C1 segment of cervical spinal cord (tissue), 14 donors: Measurements from ENCODE around the gene TRERF1.
A peak's percentile ranks its signal among the peaks of the same experiment; 100 is the strongest.
"Not testable (repeated sequence)": the region's sequence is repeated elsewhere in the genome, so short reads cannot be mapped to it uniquely, and the experiment has no call there.

Experiments
- DNase-seq, 14 donors: peaks; one replicate each; lab custom pipeline; 2025; lab: John Stamatoyannopoulos, UW

The TRERF1 gene

GRCh38 chr6:42449917-42450476 is 1.7 kb downstream of the TRERF1 start:
- peak in 1 of 14 donors; percentile 51 for DNase-seq

GRCh38 chr6:42448927-42449659 is 2.6 kb downstream of the TRERF1 start:
- no peak for DNase-seq

GRCh38 chr6:42448391-42448790 is 3.3 kb downstream of the TRERF1 start:
- no peak for DNase-seq

- DNase-seq: no peak
Observed at GRCh38 chr6:42446996-42447395, 4.7 kb downstream of the TRERF1 start.

GRCh38 chr6:42446370-42446769 is 5.4 kb downstream of the TRERF1 start:
- DNase-seq: no peak

GRCh38 chr6:42445955-42446354 is 5.8 kb downstream of the TRERF1 start:
- not testable (repeated sequence) for DNase-seq

GRCh38 chr6:42443312-42444060 is 8.2 kb downstream of the TRERF1 start:
- no peak for DNase-seq

- DNase-seq: no peak
Observed at GRCh38 chr6:42441697-42442081, 10.0 kb downstream of the TRERF1 start.

GRCh38 chr6:42440778-42441696 is 10.7 kb downstream of the TRERF1 start:
- DNase-seq: no peak

GRCh38 chr6:42440027-42440426 is 11.7 kb downstream of the TRERF1 start:
- DNase-seq: no peak

- DNase-seq: no peak
Observed at GRCh38 chr6:42436825-42437224, 14.9 kb downstream of the TRERF1 start.

- DNase-seq: no peak
Observed at GRCh38 chr6:42434237-42434636, 17.5 kb downstream of the TRERF1 start.

GRCh38 chr6:42433409-42433808 is 18.3 kb downstream of the TRERF1 start:
- no peak for DNase-seq

GRCh38 chr6:42431877-42432276 is 19.8 kb downstream of the TRERF1 start:
- DNase-seq: no peak

GRCh38 chr6:42431356-42431755 is 20.4 kb downstream of the TRERF1 start:
- no peak for DNase-seq

- no peak for DNase-seq
Observed at GRCh38 chr6:42429836-42430235, 21.9 kb downstream of the TRERF1 start.

- no peak for DNase-seq
Observed at GRCh38 chr6:42429042-42429585, 22.6 kb downstream of the TRERF1 start.

- no peak for DNase-seq
Observed at GRCh38 chr6:42428326-42429041, 23.2 kb downstream of the TRERF1 start.

GRCh38 chr6:42427871-42428270 is 23.9 kb downstream of the TRERF1 start:
- no peak for DNase-seq

- no peak for DNase-seq
Observed at GRCh38 chr6:42426191-42426590, 25.5 kb downstream of the TRERF1 start.
